ENCODE data around the gene DEXI. TPM values are rescaled to one million over a fixed set of nuclear protein-coding genes. Genes with fewer than 3 reads are reported as not detected.

DEXI gene
- total and polyA plus RNA-seq, 9 of the 15 experiments (the other 6 are each of a cell fraction or from before 2014, with no cell fraction given) = 2.9 to 40.1 (median 22.0) TPM

DNA sequence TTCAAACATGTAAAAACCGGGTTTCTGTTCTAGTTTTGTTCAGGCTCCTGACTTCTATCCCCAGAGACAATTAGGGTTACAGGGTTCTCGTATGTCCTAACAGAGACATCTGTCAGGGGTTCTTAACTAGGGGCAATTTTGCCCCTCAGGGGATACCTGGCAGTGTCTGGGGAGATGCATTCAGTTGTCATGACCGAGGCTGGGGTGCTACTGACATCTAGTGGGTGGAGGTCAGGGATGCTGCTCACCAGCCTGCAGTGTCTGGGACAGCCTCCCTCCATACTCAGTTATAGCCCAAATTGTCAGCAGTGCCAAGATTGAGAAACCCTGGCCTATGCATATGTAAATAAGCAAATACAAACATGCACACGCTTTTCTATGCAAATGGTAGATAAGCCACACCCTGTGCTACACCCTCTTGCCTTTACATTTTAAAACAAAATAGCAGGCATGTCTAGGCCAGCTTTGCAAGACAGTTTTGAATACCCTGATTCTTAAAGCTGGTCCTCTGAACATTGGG is 39.5 kb upstream of the DEXI start (continued):
- TF ChIP-seq, protein P1, sequence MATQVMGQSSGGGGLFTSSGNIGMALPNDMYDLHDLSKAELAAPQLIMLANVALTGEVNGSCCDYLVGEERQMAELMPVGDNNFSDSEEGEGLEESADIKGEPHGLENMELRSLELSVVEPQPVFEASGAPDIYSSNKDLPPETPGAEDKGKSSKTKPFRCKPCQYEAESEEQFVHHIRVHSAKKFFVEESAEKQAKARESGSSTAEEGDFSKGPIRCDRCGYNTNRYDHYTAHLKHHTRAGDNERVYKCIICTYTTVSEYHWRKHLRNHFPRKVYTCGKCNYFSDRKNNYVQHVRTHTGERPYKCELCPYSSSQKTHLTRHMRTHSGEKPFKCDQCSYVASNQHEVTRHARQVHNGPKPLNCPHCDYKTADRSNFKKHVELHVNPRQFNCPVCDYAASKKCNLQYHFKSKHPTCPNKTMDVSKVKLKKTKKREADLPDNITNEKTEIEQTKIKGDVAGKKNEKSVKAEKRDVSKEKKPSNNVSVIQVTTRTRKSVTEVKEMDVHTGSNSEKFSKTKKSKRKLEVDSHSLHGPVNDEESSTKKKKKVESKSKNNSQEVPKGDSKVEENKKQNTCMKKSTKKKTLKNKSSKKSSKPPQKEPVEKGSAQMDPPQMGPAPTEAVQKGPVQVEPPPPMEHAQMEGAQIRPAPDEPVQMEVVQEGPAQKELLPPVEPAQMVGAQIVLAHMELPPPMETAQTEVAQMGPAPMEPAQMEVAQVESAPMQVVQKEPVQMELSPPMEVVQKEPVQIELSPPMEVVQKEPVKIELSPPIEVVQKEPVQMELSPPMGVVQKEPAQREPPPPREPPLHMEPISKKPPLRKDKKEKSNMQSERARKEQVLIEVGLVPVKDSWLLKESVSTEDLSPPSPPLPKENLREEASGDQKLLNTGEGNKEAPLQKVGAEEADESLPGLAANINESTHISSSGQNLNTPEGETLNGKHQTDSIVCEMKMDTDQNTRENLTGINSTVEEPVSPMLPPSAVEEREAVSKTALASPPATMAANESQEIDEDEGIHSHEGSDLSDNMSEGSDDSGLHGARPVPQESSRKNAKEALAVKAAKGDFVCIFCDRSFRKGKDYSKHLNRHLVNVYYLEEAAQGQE (IDR thresholded peaks at IDR 0.05; ENCODE audit: borderline replicate concordance) = peak; percentile 42; the same call in 1 of the 2 replicates
- TF ChIP-seq, protein P1 (CRISPR knock-in tag; IDR thresholded peaks at IDR 0.05; ENCODE audit: low read depth) = no peak

Measured in K562 (cell line).